Endometrial microvascular endothelial cells (primary cell): Measurements from ENCODE around the gene TCERG1L. TPM values are rescaled to one million over a fixed set of nuclear protein-coding genes. Genes with fewer than 3 reads are reported as not detected.
"Not testable (repeated sequence)": the region's sequence is repeated elsewhere in the genome, so short reads cannot be mapped to it uniquely, and the experiment has no call there.

Experiments
- in situ Hi-C: cut with HindIII; loops from 2 replicates; pipeline ENCODE4 v1.10.0; 2017; ENCODE audit warnings: low sequenced_read_pairs, low pct_unique_long_range_greater_than_20kb; ENCODE audit errors: inconsistent ontology term
- total RNA-seq: library from RNA; depleted of rRNA; stranded (reverse); fragments of >200 nt; gene quantifications from one replicate; pipeline ENCODE4 v1.2.3, GENCODE V29; 2015; ENCODE audit errors: inconsistent ontology term

TCERG1L gene
- total RNA-seq, 1 donor from 2014 or later: not detected

DNA sequence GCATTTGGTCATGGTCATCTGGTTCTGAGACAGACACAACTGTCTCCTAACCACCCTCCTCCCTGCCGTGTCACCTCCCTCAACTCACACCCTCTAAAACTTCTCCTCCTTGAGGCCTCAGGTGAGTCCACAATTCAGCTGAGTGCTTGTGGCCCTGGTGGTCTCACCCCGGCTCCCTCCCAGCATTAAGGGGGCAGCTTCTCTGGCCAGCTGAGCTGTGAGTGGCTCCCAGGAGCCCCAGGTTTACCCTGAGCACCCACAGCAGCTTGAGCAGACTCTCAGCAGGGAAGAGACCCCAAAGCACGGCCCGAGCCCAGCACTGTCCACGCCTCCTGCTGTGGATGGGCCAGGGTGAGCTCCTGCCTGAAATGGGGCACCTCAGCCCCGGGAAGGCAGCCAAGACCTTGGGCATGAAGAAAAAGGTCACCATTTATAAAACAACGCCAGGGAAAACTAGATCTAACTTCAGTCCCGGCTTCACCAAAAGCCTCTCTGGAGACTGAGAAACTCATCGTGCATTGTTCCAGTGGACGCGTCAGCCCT lies 201.2 kb downstream of the TCERG1L start:
- in situ Hi-C loops: no loop called here

DNA sequence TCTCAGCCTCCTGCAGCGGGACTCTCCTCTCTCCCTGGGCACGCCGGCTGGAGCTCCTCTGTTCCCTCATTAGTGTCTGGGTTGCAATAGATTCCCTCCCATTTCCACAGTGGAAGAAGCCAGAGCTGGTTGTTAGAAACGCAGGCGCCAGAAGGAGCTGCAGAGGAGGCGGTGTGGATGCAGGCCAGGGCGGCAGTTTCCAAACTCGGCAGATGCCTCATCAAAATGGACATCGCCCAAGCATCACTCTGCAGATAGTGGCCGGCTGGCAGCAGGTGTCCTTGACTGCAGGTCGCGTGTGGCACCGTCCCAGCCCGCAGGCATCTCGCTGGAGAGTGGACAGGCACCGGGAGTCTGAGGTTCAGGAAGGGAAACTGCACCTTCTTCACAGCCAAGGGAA lies 201.8 kb downstream of the TCERG1L start:
- in situ Hi-C loops: no loop called here

DNA sequence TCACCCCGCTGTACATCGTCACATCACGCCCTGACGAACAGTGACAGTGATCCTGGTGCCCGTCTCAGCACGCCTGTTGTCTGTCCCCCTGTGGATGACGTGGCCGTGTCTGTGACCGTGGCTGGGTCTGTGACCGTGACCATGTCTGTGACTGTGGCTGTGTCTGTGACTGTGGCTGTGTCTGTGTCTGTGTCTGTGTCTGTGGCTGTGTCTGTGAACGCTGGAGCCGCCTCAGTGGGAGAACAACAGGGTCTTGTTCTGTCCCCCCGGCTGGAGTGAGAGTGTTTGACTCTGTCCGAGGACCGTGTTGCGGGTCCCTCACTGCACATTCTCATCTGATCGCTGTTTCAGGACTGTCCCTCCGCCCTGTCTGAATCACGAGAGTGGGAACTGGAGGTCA lies 202.2 kb downstream of the TCERG1L start:
- in situ Hi-C loops: no loop called here

DNA sequence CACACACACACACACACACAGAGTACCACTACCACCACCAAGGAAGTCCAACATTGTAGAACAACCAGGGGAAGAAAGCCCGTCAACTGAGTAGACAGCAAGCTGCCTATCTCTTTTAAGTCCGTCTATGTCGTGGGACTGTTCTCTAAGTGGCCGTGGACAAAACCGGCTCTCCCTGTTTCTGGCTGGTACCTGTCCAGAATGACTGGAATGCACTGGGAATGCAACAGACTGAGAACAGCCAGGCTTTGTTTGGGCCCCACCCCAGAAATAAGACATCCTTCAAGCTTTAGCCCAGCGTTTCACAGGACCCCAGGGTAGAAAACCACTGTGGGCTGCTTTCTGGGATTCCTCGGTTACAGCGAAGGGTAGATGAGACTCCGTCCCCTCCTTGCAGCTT lies 203.6 kb downstream of the TCERG1L start:
- in situ Hi-C loops: no loop called here

DNA sequence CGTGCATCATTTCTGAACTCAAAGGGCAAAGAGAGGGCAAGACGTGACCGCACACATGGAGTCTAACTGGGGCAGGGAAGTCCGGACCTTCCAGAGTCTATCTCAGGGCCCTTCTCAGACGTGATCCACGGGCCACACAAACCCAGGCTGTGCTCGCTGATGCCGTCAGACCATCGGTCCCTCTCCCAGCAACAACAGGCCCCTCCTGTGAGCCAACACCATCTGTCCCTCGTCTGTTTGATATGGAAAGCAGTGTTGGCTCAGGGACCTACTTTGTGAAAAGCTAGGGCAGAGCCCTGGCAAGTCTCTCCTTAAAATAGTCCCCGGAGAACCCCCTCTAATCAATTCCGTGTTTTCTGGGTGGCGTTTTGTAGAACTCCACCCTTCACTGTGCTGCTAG lies 208.8 kb downstream of the TCERG1L start:
- in situ Hi-C loops: no loop called here

DNA sequence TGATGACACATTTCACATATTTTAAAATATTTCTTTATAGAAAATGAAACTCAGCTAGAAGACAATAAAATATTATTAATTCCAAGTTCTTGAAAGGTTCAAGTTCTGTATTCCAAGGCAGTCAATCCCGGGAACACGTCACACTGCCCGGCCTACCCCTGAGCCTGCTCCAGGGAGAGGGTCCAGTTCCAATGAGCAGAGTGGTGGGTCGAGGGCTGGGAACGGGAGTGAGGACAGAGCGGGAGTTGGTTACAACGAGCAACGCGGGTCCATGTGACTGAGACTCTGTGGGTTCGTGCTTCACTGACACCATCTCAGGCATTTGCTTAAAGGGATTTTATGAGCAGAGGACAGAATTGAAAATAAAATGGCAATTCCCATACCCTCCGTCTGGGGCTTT lies 209.4 kb downstream of the TCERG1L start:
- in situ Hi-C loops: no loop called here

DNA sequence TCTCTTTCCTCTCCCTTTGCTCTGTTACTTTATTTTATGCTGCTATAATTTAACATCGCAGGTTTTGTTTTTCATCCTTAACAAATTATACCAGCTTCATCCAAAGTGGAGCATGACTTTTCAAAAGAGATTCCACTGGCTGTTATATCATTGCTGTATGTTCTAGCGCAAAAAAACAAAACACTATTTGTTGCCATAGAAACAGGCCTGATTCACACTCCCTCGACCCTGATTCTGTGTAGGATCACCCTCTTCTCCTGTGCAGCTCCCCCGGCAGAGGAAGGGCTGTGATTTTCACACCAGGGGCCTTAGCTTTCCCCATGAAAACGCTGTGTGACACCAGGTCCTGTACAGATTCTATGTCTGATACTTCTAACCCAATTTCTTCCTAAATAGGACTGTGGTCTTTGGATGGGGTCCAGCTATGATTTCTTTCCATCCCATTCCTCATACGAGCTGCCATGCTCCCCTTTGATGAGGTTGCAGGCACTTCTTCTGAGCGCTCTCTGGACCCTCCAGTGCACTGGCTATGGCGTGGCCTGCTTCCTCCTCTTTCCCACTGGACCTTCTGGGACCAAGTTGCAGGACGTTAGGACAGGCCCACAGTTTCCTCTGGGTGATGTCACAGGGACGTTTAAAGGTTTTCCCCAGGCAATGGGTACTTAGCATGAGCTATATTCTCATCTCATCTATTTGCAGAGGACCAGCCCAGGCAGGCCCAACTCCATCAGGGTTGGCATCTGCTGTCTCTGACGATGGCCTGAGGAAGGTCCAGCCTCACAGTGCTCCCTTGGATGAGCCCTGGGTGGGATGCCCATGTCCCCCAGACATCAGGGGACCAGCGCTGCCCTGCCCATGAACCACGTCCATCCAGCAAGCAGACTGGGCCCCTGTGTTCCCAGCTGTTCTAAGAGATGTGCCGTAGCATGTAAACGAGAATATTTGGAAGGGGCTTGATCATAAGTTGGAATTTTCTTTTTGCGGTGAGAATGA lies 210.8 kb downstream of the TCERG1L start:
- in situ Hi-C loops: not testable (repeated sequence)

DNA sequence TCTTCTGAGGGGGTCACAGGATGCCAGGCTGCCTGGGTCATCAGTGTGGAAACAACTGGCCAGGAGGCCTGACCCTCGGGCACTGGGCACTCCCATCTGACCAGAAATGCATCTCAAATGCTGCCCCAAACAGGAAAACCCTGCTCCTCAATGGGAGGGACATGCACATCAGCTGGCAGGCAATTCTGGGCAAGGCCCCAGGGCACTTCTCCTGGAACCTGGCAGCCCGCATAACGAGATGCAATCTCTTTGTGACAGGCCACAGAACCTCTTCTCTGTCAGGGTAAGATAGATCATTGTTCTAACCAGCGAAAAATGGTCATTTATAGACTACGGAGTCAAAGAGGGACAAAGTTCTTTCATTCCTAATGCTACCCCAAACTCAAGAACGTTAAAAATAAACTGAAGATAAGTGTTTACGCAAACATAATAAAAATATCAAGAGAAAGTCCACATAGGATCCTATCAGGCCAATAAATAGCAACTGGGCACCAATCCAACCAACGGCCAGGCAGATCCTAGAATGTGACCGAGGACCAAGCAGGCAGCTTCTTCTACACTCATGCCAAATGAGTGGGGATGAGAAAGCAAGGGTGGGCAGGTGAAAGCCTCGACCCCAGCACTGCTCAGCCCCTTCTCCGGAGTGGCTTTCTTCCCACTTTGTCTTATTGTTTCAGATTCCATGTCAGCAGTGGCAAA lies 212.3 kb downstream of the TCERG1L start:
- in situ Hi-C loops: no loop called here

DNA sequence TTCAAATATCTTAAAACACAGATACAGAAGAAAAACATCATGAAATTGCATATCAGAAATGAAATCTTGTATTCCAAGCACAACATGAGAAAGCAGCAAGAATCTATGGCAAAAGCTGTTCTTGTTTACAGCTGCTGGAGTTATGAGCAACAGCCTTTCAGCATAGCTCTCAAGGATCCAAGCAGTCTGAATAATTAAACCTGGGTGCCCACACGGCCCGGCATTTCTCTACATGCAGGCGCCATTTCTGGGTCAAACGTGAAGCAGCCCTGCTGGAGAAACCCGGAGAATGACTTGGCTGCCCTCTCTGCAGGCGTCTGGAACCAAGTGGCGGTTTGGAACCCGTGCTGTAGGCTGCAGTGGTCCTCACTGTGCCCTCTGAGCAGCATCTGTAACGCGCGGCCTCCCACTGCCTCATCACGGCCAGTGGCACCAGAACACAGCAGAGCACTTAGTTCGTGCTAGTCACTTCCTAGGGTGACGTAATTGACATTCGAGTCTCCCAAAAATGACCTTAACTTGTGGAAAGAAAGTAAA lies 213.0 kb downstream of the TCERG1L start:
- in situ Hi-C loops: no loop called here

DNA sequence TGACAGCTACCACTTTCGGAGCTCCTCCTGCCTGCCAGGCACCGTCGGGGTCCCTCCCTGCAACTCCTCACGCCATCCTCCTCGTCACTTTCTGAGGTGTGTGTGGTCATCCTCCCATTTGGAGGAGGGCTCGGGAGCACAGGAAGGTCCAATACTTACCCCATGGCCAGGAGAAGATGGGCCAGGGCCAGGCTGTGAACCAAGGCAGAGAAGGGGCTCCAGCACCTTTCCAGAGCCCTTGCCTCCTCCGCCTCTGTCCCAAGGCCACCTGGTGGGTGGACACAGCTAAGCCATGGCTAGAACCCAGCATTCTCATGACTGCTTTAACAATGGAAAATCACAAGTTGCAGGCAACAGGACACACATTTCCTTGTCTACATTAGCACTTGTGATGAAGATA lies 215.5 kb downstream of the TCERG1L start:
- in situ Hi-C loops: no loop called here

DNA sequence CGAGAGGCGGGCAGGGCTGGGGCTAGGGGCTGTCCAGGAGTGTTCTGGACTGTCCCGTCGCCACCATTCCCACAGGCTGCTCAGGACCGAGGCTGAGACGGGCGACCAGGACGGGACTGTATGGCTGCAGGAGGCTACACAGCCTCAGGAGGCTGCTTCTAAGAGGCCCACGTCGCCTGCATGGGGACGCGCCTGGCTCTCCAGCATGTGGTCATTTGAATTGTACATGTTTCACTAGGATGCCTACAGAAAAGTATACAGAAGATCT lies 216.3 kb downstream of the TCERG1L start:
- in situ Hi-C loops: no loop called here

DNA sequence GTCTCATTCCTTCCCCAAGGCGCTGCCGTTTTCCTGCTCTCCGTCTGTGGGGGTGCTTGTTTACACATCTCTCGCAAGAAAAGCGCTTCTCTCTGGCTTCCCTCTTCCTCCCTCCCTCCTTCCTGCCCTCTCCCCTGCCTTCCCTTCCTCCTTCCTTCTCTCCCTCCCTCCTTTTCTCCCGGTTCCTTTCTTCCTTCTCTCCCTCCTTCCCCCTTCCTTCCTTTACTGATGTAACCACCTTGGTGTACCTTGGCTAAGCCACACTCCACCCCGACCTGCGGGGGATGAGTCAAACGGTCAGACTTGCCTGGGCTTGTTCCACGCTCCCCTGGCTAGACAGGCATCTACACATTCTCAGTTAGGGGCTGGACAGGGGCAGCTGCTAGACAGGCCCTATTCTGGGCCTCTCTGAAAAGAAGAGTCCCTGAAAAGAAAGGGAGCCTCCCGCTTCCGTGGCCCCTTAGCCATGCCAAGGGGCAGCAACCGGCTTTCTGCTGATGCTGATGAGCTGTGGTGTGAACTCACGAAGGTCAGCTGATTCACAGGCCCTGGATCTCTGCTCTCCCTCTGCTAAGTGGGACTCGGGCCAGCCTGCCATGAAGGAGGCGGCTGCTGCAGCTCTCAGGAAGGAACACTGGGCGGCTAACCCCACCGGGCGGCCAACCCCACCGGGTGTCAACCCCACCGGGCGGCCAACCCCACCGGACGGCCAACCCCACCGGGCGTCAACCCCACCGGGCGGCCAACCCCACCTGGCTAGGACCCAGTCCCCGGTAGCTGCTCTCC lies 216.8 kb downstream of the TCERG1L start:
- in situ Hi-C loops: no loop called here

DNA sequence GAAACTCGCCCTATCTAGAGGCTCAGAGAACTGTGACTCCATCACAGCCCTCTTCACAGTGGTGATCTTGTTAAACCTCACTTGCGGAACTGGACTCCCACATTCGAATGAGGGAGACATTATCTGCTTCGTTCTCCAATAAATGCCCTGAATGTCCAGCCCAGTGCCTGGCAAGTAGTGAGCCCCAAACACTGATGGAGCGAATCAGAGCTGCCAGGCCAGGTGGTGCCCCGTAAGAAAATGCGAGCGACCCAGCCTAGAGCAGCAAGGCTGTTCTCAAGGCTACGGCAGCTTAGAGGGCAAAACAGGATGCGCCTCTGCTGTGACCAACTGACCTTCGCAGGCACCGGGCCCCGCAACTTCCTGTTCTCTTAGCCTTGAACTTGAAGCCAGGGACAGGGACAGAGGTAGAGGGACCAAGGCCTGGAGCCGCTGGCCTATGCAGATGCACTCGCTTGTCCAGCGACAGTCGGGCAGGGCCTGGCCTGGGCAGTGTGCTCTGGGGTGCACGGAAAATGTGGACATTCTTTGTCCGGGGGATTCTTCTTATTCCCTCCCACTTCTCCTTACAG lies 217.6 kb downstream of the TCERG1L start:
- in situ Hi-C loops: no loop called here

DNA sequence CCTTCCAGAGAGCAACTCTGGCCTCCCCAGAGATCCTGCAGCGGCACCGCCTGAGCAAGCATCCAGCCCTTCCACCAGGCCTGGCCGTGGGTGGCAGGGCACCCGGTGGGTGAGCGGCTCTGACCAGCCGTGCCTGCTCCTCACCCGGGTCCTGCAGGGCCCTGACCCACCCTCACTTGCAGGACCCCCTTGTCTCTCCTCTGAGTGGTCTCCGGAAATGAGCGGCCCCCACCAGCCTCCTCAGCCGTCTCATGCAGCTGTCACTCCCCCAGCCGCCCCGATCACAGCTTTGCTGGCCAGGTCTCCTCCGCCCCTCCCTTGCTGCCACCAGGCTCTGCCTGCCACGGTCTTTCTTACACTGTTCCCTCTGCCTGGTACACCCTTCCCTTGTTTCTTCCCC lies 218.2 kb downstream of the TCERG1L start:
- in situ Hi-C loops: no loop called here

DNA sequence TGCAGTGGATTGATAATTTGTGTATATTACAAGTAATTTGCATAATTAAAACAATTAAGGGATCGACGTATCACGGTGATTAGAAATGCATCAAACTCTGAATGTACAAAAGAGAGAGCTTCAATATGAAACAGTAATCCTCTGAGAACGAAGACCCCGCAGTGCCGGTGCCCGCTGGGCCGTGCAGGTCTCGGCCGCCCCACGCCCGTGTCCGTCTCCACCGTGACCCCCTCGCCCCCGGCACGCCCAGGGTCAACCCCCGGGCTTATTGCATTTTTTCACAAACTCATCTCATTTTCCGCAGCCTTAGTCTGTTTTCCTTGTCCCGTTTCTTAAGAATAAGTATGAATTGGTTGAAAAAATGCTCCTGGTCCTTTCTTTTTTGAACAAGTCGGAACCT lies 218.6 kb downstream of the TCERG1L start:
- in situ Hi-C loops: no loop called here

DNA sequence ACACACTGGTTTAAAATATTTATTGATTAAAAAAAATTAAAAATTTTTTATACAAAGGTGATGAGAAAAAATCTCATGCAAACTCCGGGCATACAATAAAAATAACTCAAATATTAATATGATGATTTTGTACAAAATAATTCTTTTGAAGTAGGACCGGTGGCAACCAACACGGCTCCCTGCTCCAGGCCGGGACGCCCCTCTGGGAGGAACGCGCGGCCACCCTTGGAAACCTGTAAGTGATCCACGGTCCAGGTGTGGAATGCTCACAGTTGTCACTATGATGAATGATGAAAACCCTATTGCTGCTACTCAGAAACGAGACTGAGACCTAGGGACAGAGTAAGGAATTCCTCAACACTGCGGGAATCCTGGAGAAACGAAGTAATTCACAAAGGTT lies 219.1 kb downstream of the TCERG1L start:
- in situ Hi-C loops: no loop called here

DNA sequence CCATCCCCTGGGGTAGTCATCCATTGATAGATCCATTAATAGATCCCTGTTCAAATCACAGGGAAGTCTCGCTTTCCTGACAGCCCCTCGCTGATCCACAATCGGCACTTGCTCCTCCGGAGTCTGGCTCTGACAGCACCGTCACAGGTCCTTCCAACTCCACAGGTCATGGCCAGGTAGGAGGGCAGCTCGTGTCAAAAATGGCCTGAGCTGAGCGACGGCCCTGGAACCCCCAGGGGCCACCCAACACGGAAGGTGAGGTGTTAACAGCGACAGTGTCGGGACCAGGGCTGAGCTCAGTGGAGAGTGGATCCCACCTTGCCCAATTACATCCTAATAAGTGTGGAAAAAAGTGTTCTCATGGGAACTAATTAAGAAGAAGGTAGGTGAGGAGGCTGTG lies 219.8 kb downstream of the TCERG1L start:
- in situ Hi-C loops: no loop called here

DNA sequence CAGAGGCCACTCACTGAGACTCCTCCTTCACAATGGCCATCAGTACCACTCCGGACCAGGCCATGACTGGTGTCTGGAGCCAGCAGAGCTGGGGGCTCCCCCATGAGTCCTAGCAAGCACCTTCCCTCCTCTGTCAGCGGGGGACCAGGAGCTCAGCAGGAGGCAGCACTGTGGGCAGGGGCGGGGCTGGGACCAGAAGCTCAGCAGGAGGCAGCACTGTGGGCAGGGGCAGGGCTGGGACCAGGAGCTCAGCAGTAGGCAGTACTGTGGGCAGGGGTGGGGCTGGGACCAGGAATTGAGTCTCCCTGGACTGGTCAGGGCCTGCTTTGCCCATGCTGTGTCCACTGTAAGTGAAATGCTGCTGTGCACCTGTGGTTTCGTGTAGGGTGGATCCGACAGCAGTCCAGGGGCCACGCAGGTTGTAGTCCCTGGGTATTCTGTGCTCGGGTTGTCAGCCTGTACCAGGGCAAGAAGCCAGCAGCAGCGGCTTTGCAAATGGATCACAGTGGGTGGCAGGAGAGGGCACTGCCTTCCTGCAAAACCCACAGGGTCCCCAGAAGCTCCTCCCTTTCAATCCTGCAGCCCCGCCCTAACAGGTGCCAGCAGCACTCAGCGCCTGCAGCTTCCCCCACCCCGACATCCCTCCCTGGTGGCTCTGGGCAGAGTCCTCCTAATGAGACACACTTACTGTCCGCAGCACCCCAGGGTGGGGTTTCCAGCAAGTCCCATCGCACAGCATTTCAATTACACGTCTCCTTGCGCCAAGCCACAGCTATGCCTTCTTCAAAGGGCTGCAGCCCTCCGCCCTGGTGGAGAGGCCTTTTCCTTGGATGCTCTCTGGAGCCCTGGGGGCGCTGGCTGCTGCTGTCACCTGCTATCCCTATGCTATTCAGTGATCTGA lies 220.5 kb downstream of the TCERG1L start:
- in situ Hi-C loops: no loop called here
